ENCODE measurements around the gene CPN2.

- no peak for TF ChIP-seq POLR2A (IDR thresholded peaks at IDR 0.05)
- TF ChIP-seq, protein P1, sequence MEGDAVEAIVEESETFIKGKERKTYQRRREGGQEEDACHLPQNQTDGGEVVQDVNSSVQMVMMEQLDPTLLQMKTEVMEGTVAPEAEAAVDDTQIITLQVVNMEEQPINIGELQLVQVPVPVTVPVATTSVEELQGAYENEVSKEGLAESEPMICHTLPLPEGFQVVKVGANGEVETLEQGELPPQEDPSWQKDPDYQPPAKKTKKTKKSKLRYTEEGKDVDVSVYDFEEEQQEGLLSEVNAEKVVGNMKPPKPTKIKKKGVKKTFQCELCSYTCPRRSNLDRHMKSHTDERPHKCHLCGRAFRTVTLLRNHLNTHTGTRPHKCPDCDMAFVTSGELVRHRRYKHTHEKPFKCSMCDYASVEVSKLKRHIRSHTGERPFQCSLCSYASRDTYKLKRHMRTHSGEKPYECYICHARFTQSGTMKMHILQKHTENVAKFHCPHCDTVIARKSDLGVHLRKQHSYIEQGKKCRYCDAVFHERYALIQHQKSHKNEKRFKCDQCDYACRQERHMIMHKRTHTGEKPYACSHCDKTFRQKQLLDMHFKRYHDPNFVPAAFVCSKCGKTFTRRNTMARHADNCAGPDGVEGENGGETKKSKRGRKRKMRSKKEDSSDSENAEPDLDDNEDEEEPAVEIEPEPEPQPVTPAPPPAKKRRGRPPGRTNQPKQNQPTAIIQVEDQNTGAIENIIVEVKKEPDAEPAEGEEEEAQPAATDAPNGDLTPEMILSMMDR (IDR thresholded peaks at IDR 0.05): no peak
These were observed 3.2 kb upstream of the CPN2 start for GRCh38 chr3:194354315-194354714.

Measured in tibial nerve (tissue), 3 donors.